ENCODE data around the gene CADM1.

GRCh38 chr11:115544422-115544948 lies 40.3 kb upstream of the CADM1 start:
- no peak for TF ChIP-seq EP300 (IDR thresholded peaks at IDR 0.05)
- no peak for TF ChIP-seq POLR2AphosphoS5 (IDR thresholded peaks at IDR 0.05)
- TF ChIP-seq CTCF (IDR thresholded peaks at IDR 0.05), result no peak
- TF ChIP-seq POLR2A (IDR thresholded peaks at IDR 0.05), result no peak

Measured in stomach (tissue), 4 donors.